EL (cell line): ENCODE data around the gene SLC26A11.
"Not testable (repeated sequence)": the region's sequence is repeated elsewhere in the genome, so short reads cannot be mapped to it uniquely, and the experiment has no call there.

Experiments
- DNase-seq: peaks from one replicate; pipeline ENCODE4 v3.0.0-alpha.2; 2016

SLC26A11 gene

DNA sequence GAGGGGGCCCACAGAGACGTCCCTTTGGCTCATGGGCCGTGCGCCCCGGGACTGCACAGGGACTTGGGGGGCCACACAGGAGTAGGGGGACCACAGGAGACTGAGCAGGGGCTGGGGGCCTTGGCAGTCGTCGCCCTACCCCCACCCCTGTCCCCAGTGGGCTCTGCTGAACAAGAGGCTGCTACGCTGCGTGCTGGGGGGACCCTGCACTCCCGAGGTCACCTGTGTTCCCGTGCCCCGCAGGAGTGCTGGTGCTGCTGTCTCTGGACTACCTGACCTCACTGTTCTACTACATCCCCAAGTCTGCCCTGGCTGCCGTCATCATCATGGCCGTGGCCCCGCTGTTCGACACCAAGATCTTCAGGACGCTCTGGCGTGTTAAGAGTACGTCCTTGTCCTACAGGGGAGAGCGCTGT lies 26.0 kb downstream of the SLC26A11 start:
- no peak for DNase-seq

DNA sequence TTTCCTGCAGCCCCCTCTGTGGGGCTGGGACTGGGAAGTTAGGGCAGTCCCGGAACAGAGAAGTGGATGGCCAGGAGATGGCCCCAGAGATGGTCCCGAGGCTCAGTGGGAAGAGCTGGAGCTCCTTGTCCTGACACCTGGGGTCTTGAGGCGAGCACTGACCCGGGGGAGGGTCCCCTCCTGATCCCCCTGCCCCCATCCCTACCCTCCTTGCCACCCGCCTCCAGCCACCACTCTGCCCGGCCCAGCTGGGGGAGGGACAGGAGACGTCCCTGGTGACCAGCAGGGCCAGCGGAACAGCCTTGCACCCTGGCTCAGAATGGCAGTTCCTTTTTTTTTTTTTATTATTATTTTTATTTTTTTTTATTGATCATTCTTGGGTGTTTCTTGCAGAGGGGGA lies 26.5 kb downstream of the SLC26A11 start:
- no peak for DNase-seq

DNA sequence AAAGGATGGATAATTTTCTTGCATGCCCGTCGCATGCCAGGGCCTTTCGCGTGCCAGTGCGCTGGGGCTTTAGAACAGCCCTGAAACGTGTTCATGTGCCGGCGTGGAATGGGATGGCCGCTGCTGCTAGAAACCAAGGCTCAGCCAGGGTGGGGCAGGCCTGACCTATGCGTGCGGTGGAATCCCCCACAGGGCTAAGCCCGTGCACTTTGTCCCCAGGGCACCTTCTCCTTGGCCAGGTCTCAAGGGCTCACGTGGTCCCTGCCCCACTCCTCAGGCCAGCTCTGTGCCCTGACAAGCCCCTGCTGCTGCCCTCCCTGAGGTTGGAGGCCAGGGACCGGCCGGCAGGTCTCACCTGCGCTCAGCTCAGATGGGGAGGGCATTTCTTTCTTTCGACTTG lies 27.3 kb downstream of the SLC26A11 start:
- DNase-seq, result no peak

DNA sequence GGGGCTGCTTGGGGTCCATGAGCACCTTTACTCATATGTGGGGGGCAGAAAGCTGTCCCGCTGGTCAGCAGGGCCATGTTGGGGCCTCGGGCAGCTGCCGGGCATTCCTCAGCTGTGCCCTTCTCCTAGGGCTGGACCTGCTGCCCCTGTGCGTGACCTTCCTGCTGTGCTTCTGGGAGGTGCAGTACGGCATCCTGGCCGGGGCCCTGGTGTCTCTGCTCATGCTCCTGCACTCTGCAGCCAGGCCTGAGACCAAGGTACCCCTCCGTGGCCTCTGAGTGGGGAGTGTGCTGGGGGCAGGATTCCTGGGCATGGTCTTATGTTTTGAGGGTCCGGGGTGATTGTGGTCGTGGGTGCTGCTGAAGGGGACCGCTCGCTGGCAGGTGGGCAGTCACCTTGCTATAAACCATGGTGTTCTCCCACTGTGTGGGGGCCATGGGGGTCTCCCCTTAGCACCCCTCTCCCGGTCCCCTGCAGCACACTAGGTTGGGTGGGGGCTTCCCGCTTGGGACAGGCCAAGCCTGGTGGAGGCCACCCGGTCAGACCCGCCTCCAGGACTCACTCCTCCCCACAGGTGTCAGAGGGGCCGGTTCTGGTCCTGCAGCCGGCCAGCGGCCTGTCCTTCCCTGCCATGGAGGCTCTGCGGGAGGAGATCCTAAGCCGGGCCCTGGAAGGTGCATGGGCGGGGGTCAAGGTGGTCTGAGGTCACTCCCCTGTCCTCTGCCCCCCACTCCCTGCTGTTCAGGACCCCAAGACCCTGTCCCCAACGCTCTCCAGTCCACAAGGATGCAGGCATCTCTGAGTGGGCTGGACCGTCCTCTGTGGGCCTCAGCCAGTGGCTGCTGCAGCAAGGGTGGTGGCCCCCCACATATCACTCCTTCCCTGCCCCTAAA lies 28.0 kb downstream of the SLC26A11 start:
- DNase-seq, result no peak

GRCh38 chr17:80248894-80249710 lies 28.9 kb downstream of the SLC26A11 start:
- DNase-seq, result no peak

DNA sequence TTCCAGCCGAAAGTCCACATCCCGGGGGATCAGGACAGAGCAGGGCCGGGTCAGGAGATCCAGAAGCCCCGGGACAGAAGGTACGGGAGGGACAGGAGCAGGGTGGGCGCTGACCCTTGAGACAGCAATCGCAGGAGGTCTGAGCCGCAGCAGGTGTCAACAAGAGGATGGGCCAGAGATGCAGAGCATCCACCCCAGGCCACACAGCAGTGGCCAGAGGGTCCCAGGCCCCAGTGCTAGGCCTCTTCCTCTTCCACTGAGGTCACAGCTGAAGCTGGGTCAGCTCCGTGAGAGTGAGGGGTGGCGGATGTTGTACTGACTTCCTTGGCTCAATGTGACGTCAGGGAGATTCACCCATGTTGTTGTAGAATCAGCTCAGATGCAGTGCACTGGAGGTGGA lies 31.7 kb downstream of the SLC26A11 start:
- no peak for DNase-seq

- no peak for DNase-seq
These were observed 32.6 kb downstream of the SLC26A11 start for GRCh38 chr17:80252871-80253270.

DNA sequence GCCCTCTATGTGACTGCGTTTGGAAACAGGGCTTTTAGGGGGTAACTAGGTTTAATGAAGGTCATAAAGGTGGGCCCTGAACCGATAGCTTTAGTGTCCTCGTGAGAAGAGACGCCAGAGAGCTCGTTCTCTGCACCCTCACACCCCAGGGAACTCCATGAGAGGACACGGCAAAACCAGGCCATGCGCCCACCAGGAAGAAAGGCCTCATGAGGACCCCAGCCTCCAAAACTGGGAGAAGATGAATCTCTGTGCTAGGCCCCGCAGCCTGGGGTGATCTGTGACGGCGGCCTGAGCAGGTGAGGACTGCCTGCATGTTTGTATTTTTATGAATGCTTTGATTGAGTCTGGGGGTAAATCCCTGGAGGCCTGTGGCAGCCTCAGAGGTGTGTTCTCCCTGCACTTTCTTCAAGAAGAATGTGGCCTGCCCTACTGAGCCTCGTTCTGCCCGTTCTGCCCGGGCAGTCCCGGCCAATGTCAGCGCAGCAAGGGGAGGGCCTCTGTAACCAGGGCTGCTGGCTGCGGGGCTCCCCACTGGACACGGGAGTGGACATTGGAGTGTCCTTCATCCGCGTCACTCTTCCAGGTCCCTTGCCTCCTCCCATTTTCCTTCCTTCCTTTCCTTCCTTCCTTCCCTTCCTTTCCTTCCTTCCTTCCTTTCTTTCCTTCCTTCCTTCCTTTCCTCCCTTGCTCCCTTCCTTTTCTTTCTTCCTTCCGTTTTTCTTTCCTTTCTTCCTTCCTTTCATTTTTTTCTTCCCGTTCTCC lies 33.6 kb downstream of the SLC26A11 start:
- DNase-seq, result no peak

GRCh38 chr17:80254396-80255251 lies 34.4 kb downstream of the SLC26A11 start:
- DNase-seq, result peak; percentile 96

- DNase-seq, result no peak
These were observed 35.8 kb downstream of the SLC26A11 start for GRCh38 chr17:80256034-80256350.

- no peak for DNase-seq
These were observed 37.5 kb downstream of the SLC26A11 start for GRCh38 chr17:80257716-80258213.

- not testable (repeated sequence) for DNase-seq
These were observed 38.1 kb downstream of the SLC26A11 start for GRCh38 chr17:80258296-80258695.

DNA sequence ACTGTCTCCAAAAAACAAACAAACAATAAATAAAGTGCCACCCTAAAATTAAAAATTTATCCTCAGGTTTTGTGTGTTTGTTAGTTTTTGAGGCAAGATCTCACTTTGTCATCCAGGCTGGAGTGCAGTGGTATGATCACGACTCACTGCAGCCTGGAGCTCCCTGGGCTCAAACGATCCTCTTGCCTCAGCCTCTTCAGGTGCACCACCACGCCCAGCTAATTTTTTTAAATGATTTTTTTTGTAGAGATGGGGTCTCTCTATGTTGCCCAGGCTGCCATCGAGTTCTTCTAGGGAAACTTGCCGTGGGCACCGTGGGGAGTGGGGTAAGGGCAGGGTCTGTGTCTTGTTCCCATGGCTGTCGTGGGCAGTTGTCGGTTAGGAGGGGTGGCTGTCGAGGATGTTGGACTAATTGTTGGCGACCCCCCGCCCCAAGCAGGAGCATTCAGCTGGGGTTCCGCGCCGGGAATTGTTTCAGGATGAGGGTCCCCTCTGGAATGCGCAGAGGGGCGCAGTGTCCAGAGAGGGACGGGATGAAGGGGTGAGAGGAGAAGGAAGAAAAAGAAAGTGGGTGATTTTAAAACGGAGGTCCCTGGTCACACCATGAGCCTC lies 39.3 kb downstream of the SLC26A11 start:
- peak; percentile 26 for DNase-seq

GRCh38 chr17:80260069-80260535 lies 39.9 kb downstream of the SLC26A11 start:
- DNase-seq, result peak; percentile 81

DNA sequence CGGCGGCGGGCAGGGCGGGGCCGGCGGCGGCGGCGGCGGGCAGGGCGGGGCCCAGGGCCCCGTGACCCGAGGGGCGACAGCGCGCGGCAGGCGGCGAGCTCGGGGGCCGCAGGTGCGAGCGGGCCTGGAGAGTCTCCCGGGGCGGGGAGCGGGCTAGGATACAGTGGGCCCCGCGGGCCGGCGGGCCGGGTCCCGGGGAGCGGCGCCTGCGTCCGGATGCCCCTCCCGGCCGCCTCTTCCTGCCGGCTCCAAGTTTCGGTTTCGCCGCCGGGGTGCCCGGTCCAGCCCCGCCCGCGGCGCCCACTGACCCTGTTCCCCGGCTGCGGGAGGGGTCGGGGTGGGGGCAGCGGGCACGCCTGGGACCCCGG lies 40.5 kb downstream of the SLC26A11 start, which contains the start of gene RNF213:
RNF213 (plus strand) TSS at position 62 of the 368 bp plus-strand sequence. CDS start 2,830 bp downstream, outside the sequence.
- DNase-seq, result peak; percentile 49

DNA sequence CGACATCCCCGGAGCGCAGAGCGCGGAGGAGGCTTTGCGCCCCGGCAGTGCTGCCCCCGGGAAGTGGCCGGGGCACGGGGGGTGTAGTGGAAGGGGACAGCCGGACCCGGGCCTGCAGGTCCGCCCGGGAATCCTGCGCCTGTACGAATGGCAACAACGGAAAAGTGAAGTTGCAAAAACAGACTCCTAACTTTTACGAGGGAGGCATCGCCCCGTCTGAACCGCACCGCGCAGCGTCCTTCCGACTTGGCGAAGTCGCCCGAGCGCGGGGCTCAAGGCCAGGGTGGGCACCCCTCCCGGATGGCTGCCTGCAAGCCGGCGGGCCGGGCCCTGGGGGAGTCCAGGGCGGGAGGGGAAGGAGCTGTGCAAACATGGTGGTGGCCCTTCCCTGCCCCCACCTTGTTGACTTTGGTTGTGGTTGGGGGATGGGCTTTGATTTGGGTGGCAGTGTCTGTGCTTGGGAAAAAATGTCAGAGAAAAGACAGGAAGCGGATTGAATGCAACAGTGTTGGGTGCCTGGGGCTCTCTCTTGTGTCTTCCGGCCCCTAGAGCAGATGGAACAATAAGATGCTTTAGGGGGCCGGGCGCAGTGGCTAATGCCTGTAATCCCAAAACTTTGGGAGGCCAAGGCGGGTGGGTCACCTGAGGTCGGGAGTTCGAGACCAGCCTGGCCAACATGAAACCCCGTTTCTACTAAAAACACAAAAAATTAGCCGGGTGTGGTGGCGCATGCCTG lies 41.1 kb downstream of the SLC26A11 start:
- peak; percentile 77 for DNase-seq

- no peak for DNase-seq
These were observed 41.7 kb downstream of the SLC26A11 start for GRCh38 chr17:80261895-80262279.

DNA sequence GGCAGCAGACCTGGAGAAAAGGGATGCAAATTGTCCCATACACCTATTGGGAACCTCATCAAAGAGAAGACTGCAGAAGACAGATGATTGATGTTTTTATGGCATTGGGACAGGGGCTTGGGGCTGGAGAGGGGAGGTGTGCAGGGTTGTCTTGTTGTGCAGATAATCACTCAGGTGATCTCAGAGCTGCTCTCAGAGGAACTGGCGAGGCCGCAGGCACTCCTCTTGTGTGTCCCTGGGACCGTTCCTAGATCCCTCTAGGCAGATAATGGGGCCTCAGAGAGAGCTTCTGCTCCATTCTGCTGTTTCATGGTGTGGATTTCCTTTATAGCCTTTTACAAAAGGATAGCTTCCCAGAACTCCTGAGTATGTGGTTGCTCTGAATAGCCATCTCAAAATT lies 42.1 kb downstream of the SLC26A11 start:
- no peak for DNase-seq

- DNase-seq, result no peak
These were observed 42.6 kb downstream of the SLC26A11 start for GRCh38 chr17:80262775-80263244.
